Epithelial cell of proximal tubule (primary cell): ENCODE data around the gene MAB21L2. TPM values are rescaled to one million over a fixed set of nuclear protein-coding genes. Genes with fewer than 3 reads are reported as not detected.

ENCODE experiments used
- DNase-seq: peaks from one replicate; pipeline ENCODE4 v3.0.0-alpha.2; 2011; ENCODE audit warnings: low read depth
- H3K4me3 ChIP-seq: 2 replicates; pipeline ENCODE4 v1.5.1; 2011; ENCODE audit warnings: low read depth, mild to moderate bottlenecking, low read length
- total RNA-seq: library from RNA; depleted of rRNA; stranded (reverse); fragments of >200 nt; gene quantifications from 2 replicates; pipeline ENCODE4 v1.2.3, GENCODE V29; 2015
- TF ChIP-seq, protein P1 (sequence below): conservative IDR thresholded peaks from 2 replicates; pipeline ENCODE4 v1.5.1; 2012; ENCODE audit warnings: low read depth, mild to moderate bottlenecking, low read length

The MAB21L2 gene
- total RNA-seq, 1 donor from 2014 or later, result 0.17 TPM

DNA sequence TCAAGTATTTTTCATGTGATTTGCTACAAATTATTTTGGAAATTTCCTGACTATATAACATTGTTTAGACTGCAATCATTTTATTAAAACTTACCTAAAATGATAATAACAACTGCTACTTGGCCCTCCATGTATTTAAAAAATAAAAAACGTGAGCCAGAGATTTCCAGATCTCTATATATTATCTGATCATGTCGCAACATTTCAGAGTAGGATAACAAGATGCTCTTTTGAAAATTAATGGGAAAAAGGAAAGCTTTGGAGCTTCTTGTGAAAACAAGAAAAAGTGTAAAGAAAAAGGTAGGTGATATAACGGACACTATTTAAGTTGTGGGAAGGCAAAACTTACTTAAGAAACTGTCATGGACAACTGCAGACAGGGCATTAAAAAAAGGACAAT, 14.9 kb upstream of the MAB21L2 start:
- no peak for DNase-seq
- TF ChIP-seq, protein P1, sequence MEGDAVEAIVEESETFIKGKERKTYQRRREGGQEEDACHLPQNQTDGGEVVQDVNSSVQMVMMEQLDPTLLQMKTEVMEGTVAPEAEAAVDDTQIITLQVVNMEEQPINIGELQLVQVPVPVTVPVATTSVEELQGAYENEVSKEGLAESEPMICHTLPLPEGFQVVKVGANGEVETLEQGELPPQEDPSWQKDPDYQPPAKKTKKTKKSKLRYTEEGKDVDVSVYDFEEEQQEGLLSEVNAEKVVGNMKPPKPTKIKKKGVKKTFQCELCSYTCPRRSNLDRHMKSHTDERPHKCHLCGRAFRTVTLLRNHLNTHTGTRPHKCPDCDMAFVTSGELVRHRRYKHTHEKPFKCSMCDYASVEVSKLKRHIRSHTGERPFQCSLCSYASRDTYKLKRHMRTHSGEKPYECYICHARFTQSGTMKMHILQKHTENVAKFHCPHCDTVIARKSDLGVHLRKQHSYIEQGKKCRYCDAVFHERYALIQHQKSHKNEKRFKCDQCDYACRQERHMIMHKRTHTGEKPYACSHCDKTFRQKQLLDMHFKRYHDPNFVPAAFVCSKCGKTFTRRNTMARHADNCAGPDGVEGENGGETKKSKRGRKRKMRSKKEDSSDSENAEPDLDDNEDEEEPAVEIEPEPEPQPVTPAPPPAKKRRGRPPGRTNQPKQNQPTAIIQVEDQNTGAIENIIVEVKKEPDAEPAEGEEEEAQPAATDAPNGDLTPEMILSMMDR, result no peak
- H3K4me3 ChIP-seq, result no peak overlapping the region

DNA sequence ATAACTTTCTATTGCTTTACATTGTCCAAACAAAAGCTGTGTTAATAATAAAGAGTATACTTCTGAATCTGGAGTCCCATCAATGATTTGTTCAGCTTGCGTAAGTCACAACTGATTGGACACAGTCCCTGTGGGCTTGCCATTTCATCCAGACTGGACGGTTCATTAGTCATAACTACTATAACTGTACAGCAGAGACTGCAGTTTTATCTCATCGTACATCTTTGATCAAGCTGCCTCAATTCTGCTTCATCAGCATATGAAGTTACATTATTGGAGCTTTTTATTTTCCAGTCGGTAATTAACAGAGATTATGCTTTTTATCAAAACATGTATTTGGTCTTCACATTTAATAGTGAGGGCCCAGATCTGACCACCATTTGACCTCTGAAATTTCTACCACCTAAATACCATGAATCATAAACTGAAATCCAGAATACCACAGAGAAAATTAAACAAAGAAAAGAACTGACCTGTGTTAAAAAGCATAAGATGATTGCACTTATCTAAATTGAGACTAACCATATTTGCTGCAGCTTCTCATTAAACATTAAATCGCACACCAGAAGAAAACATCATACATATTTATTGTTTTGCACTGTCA, 12.5 kb upstream of the MAB21L2 start:
- no peak for DNase-seq
- TF ChIP-seq, protein P1, result no peak

DNA sequence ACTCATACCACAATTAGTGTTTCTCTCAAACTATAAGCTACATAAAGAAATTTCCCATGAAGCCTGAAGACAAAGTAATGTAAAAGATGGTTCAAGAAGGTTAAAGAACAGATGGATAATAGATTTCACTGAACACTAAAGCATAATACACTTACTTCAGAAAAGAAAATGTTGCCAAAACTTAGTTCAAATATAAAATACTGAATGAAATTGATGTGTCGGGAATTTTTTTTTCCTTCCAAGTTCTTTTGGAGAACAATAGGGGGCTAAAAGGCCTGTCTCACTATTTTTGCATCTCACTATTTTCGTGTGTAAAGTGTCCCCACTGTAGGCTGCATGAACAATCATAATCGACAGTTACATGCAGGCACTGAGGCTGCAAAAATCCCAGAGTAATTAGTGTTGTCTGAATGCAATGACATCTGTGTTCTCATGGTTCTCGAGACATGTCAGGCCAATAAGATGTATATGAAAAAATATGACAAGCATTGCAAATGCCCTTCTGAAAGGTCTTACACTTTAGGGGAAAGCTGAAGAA, 11.9 kb upstream of the MAB21L2 start:
- no peak overlapping the region for H3K4me3 ChIP-seq
- DNase-seq, result no peak
- TF ChIP-seq, protein P1, result no peak

More for the DNA sequence above, 12.5 kb upstream of the MAB21L2 start:
- H3K4me3 ChIP-seq, result no peak overlapping the region

DNA sequence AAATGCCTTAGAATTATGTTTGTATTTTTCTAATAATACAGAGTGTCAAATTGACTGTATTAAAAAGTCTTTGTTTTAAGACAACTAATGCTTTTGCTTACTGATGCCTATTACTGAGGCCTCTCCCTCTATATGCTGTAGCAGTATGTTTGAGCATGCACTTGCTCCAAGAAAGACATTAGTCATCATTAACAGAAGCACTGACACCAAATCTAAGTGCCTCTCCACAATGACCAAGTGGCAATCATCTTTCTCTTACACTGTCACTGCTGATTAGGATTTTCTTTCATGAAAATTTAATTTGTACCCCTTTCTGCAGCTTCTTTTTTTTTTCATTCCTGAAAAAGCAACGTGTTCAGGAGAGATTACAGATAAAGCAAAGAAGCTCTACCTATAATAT, 11.1 kb upstream of the MAB21L2 start:
- DNase-seq, result no peak
- no peak overlapping the region for H3K4me3 ChIP-seq
- TF ChIP-seq, protein P1, result no peak

DNA sequence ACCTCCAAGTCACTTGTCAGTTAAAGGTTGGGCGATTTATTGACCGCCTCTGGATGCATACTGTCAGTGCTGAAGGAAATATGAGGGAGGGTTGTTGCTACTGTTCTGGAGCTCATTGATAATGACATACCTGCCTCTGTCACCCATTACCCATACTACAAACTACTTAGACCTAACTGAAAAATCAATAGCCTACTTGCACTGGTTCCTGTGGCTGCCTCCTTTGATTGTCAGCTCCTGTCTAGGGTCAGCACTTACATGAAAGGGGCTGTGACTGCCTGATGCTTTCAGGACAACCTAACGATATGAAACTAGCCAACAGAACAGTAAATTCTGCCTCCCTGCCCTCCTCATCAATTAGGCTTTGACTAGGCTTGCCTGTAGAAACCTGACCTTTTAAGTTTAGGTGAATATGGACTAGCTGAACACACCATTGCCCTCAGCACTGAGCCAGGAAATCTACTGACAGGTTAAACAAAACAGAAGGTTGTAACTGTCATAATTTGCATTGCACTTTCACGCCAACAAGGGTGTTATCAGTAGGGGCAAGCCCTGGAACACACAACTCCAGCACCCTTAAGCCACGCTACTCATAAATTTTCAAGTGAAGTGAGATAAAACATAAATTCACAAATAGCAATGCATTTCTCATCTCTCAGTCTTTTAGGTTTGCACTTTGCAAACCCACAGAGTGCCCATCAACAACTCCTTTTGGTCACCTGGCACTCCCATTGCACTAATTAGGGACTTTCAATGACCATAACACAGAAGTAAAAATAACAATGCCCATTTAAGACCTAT, 9.0 kb upstream of the MAB21L2 start:
- no peak overlapping the region for H3K4me3 ChIP-seq
- TF ChIP-seq, protein P1, result no peak
- no peak for DNase-seq

DNA sequence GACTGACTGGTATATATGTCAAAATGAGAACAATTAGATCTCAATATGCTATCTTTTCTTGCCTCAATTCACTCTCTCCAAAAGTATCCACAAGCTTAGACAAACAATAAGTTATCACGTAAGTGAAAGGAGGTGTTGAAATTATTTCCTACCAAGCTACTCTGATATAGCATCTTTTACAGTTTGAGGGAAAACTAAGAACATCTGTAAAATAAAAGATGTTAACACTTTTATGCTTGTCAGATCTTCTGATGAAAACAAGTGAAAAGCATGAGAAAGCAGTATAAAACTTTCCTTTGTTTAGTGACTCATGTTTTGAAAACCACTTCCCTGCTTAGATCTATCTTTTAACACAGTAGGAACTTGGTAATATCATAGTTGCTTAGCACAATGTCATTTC, 8.4 kb upstream of the MAB21L2 start:
- no peak overlapping the region for H3K4me3 ChIP-seq
- DNase-seq, result no peak
- TF ChIP-seq, protein P1, result no peak

DNA sequence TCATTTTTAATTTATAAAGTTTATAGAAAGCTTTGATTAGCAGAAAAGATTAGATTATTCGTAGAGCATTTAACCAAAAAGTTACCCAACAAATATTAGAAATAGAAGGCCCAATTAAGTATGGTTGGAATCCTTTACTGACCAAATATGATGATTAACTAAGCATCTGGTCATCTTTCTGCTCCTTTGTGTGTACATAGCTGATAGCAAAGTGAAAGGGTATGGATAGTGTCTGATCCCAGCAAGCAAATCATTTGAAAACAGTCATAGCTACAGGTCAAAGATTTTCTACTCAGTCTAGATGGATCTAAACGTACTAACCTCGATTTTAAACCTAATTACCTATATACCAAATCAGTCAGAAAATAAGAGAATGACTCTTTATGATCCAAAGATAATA, 7.3 kb upstream of the MAB21L2 start:
- H3K4me3 ChIP-seq, result no peak overlapping the region
- TF ChIP-seq, protein P1, result no peak
- no peak for DNase-seq
